T-cell (primary cell): ENCODE data around the gene MEI4. TPM values are rescaled to one million over a fixed set of nuclear protein-coding genes. Genes with fewer than 3 reads are reported as not detected.
"Not testable (repeated sequence)": the region's sequence is repeated elsewhere in the genome, so short reads cannot be mapped to it uniquely, and the experiment has no call there.

Experiments used
- ATAC-seq, 4 experiments: fragments of 200-7000 bp in 3 of 4; fragments of 150-1000 bp in 1 of 4; cut with Tn5 transposase; replicated peaks in 1 of 4; 1 replicate in 3 of 4; 2 replicates in 1 of 4; pipeline ENCODE4 v1.10.0; 2021; ENCODE audit warnings: moderate library complexity in 3 of 4, mild to moderate bottlenecking in 2 of 4, moderate number of reproducible peaks in 1 of 4
- CTCF ChIA-PET, 2 donors: fragments of 300-600 bp; sonication (Branson Sonifier 250); formaldehyde crosslinking; loops; one replicate each; lab custom pipeline; 2022; ENCODE audit warnings: antibody characterized with exemption in 2 of 2; lab: Charles Lee
- POLR2A ChIA-PET, 2 donors: fragments of 300-600 bp; sonication (Branson Sonifier 250); formaldehyde crosslinking; loops; one replicate each; lab custom pipeline; 2022; ENCODE audit warnings: antibody characterized with exemption in 2 of 2; lab: Charles Lee
- DNase-seq, 35 experiments: peaks; one replicate each; pipeline versions ENCODE4 v3.0.0 to v3.0.0-alpha.2; 2013 to 2023
- H3K27ac ChIP-seq: one replicate; pipeline ENCODE4 v1.5.1; 2013; ENCODE audit warnings: low read length
- H3K27me3 ChIP-seq, 2 experiments: replicated peaks in 1 of 2; 1 replicate in 1 of 2; 2 replicates in 1 of 2; pipeline versions ENCODE4 v1.6.1 to v1.7.0; 2013; ENCODE audit warnings: low read length in 1 of 2, mixed read lengths in 1 of 2; ENCODE audit not compliant: control insufficient read depth in 2 of 2, insufficient read depth in 2 of 2; ENCODE audit errors: extremely low read depth in 1 of 2
- H3K36me3 ChIP-seq, 2 donors: 1 replicate in 1 of 2; 2 replicates in 1 of 2; pipeline versions ENCODE4 v1.6.1 to v1.7.0; 2013; ENCODE audit warnings: low read length in 1 of 2; ENCODE audit not compliant: control insufficient read depth in 2 of 2, insufficient read depth in 1 of 2; ENCODE audit errors: extremely low read depth in 1 of 2
- H3K4me1 ChIP-seq, 2 experiments: 1 replicate in 1 of 2; 2 replicates in 1 of 2; pipeline versions ENCODE4 v1.6.1 to v1.7.0; 2013; ENCODE audit warnings: low read length in 2 of 2, mixed read lengths in 1 of 2; ENCODE audit not compliant: insufficient read depth in 2 of 2, control insufficient read depth in 1 of 2; ENCODE audit errors: extremely low read depth in 1 of 2
- H3K4me3 ChIP-seq, 2 donors: 1 replicate in 1 of 2; 2 replicates in 1 of 2; pipeline versions ENCODE4 v1.5.1 to v1.7.0; 2013; ENCODE audit warnings: mild to moderate bottlenecking in 2 of 2, low read length in 1 of 2, moderate library complexity in 1 of 2; ENCODE audit not compliant: control insufficient read depth in 1 of 2; ENCODE audit errors: extremely low read depth in 1 of 2
- H3K9me3 ChIP-seq: 2 replicates; pipeline ENCODE4 v1.7.0; 2013
- H3K27ac Mint-ChIP-seq, 2 donors: one replicate each; pipeline ENCODE4 v1.8.0; 2020 to 2021; ENCODE audit warnings: mild to moderate bottlenecking in 2 of 2, mixed read lengths in 2 of 2
- H3K27me3 Mint-ChIP-seq, 2 donors: one replicate each; pipeline ENCODE4 v1.8.0; 2021 to 2022; ENCODE audit warnings: mixed read lengths in 2 of 2
- H3K36me3 Mint-ChIP-seq: one replicate; pipeline ENCODE4 v1.8.0; 2021; ENCODE audit warnings: mixed read lengths
- H3K4me1 Mint-ChIP-seq, 3 donors: one replicate each; pipeline ENCODE4 v1.8.0; 2020 to 2022; ENCODE audit warnings: mixed read lengths in 3 of 3, mild to moderate bottlenecking in 1 of 3
- H3K4me3 Mint-ChIP-seq, 3 donors: one replicate each; pipeline ENCODE4 v1.8.0; 2020 to 2022; ENCODE audit warnings: mild to moderate bottlenecking in 3 of 3, mixed read lengths in 3 of 3, moderate library complexity in 3 of 3
- H3K9me3 Mint-ChIP-seq, 3 donors: one replicate each; pipeline ENCODE4 v1.8.0; 2020 to 2022; ENCODE audit warnings: mixed read lengths in 3 of 3
- WGBS: methylation state at CpG from one replicate; pipeline ENCODE4 v1.1.5; 2013; ENCODE audit warnings: missing lambda C conversion rate; ENCODE audit not compliant: insufficient coverage; 5-methylcytosine and 5-hydroxymethylcytosine counted together
- total RNA-seq, 35 experiments: library from RNA in 6 of 35; stranded (reverse) in 6 of 35; fragments of 120-200 nt in 1 of 35; gene quantifications; one replicate each; pipeline versions ENCODE4 v1.2.1 to v1.2.4 and lab custom pipeline; 2013 to 2026

MEI4 gene
- total RNA-seq, 5 donors from 2014 or later (not counting 1 experiment from before 2014, with no cell fraction given), result not detected

DNA sequence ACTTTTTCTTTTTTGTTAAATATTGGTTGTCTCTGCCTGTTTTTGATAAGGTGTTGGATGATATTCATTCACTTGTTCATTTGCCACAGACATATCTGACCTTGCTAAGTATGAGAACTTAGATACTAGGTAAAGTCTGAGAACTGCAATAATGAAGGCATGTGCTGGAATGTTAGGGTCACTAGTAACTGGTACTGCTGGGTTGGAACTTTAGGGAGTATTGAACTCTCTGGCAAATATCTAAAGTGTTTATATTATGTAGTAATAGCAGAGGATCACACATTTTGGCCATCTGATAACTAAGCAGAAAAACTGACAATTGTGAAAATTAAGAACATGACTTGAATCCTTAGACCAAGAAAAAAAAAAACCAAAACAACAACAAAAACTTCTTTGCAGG, 162.7 kb downstream of the MEI4 start:
- POLR2A ChIA-PET, result no interaction called here
- no peak for DNase-seq
- Mint-ChIP-seq H3K4me1 (no peaks in the 10 kb centered on the region), H3K27ac (no peak overlapping the region), H3K9me3 (peaks cover 2 to 7% (median 4%) of the 10 kb centered on the region in 3 donors), H3K36me3 (no peaks in the 10 kb centered on the region), H3K27me3 (no peaks in the 10 kb centered on the region), H3K4me3 (no peak overlapping the region)
- no peak for ATAC-seq
- CTCF ChIA-PET, result no interaction called here
- Histone ChIP-seq H3K27ac (no peak overlapping the region), H3K4me1 (no peaks in the 10 kb centered on the region), H3K4me3 (no peak overlapping the region), H3K27me3 (no peaks in the 10 kb centered on the region), H3K9me3 (no peaks in the 10 kb centered on the region), H3K36me3 (no peaks in the 10 kb centered on the region)

- H3K27ac Mint-ChIP-seq, result no peak overlapping the region
- no peaks in the 10 kb centered on the region for H3K36me3 Mint-ChIP-seq
- Histone ChIP-seq H3K27ac (no peak overlapping the region), H3K36me3 (no peaks in the 10 kb centered on the region), H3K27me3 (no peaks in the 10 kb centered on the region), H3K4me3 (no peak overlapping the region), H3K4me1 (no peaks in the 10 kb centered on the region), H3K9me3 (no peaks in the 10 kb centered on the region)
- ATAC-seq, result no peak
- no peaks in the 10 kb centered on the region for H3K4me1 Mint-ChIP-seq
- H3K27me3 Mint-ChIP-seq, result no peaks in the 10 kb centered on the region
- 100% methylated on average over 1 of the region's 2 CpGs for WGBS
- DNase-seq, result no peak
- ChIA-PET CTCF (no interaction called here), POLR2A (no interaction called here)
- H3K4me3 Mint-ChIP-seq, result no peak overlapping the region
- H3K9me3 Mint-ChIP-seq, result peaks cover 2 to 7% (median 4%) of the 10 kb centered on the region in 3 donors
Observed at GRCh38 chr6:77816766-77817270, 164.0 kb downstream of the MEI4 start.

- Histone ChIP-seq H3K27me3 (no peaks in the 10 kb centered on the region), H3K4me1 (no peaks in the 10 kb centered on the region), H3K4me3 (no peak overlapping the region), H3K36me3 (no peaks in the 10 kb centered on the region), H3K9me3 (no peaks in the 10 kb centered on the region), H3K27ac (no peak overlapping the region)
- Mint-ChIP-seq H3K4me3 (no peak overlapping the region), H3K4me1 (no peaks in the 10 kb centered on the region), H3K27ac (no peak overlapping the region), H3K36me3 (no peaks in the 10 kb centered on the region), H3K27me3 (no peaks in the 10 kb centered on the region), H3K9me3 (no peaks in the 10 kb centered on the region)
- DNase-seq (no peak), ATAC-seq (no peak)
- ChIA-PET CTCF (no interaction called here), POLR2A (no interaction called here)
- WGBS, result no CpG with 5 or more reads among the region's 2 CpGs
Observed at GRCh38 chr6:77822265-77822664, 169.4 kb downstream of the MEI4 start.

DNA sequence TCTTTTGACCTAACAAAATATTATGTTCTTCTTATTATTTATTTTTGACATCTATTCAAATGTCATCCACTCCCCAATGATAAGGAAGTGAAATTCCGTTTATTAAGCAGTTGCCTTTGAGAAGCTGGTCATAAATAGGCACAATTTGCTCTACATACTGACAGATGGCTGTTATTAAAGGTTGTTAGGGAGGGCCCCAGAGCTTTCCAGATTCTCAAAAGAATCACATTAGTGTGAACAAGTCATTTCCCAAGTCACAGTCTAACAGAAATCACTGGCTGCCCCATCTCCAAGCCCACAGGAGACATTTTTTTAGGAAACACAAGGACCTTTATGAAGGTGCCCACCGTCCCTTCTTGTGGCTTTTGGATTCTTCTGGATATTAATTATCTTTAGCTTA, 172.4 kb downstream of the MEI4 start:
- no peaks in the 10 kb centered on the region for H3K27me3 Mint-ChIP-seq
- no peak for ATAC-seq
- WGBS, result no CpG with 5 or more reads among the region's 2 CpGs
- H3K36me3 Mint-ChIP-seq, result no peaks in the 10 kb centered on the region
- no peak for DNase-seq
- H3K4me1 Mint-ChIP-seq, result no peaks in the 10 kb centered on the region
- ChIA-PET CTCF (no interaction called here), POLR2A (interaction anchor here in 1 of 2 donors (0.6 kb wide), 1 partner anchor 254 kb away, joined by 4 read pairs; no protein-coding TSS in a partner anchor)
- peaks cover 0 to 3% (median 0%) of the 10 kb centered on the region in 3 donors for H3K9me3 Mint-ChIP-seq
- Histone ChIP-seq H3K27me3 (no peaks in the 10 kb centered on the region), H3K36me3 (no peaks in the 10 kb centered on the region), H3K27ac (no peak overlapping the region), H3K4me3 (no peak overlapping the region), H3K9me3 (no peaks in the 10 kb centered on the region), H3K4me1 (no peaks in the 10 kb centered on the region)
- no peak overlapping the region for H3K4me3 Mint-ChIP-seq
- no peak overlapping the region for H3K27ac Mint-ChIP-seq

DNA sequence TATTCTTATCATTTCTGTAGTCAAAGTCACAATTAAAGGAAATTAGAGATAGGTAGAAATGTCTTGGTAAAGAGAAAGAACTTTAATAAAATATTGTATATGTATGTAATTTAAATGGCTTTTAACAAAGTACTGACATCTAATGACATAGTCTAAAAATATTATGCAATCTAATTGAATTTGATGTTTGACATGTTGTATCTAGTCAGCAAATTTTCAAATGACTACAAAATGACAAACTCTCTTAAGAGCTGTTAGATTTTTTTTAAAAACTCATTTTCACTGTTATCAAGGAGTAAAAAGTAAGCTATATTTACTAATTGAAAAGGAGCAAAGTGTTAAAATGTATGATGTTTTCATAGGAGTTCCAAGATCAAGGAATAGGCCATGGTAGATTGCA, 176.9 kb downstream of the MEI4 start:
- H3K4me3 Mint-ChIP-seq, result no peak overlapping the region
- H3K9me3 Mint-ChIP-seq, result peaks cover 0 to 5% (median 3%) of the 10 kb centered on the region in 3 donors
- no peaks in the 10 kb centered on the region for H3K27me3 Mint-ChIP-seq
- Histone ChIP-seq H3K36me3 (no peaks in the 10 kb centered on the region), H3K27me3 (no peaks in the 10 kb centered on the region), H3K27ac (no peak overlapping the region), H3K4me1 (no peaks in the 10 kb centered on the region), H3K9me3 (no peaks in the 10 kb centered on the region), H3K4me3 (no peak overlapping the region)
- POLR2A ChIA-PET, result no interaction called here
- no peaks in the 10 kb centered on the region for H3K36me3 Mint-ChIP-seq
- DNase-seq (no peak), ATAC-seq (no peak)
- no peak overlapping the region for H3K27ac Mint-ChIP-seq
- H3K4me1 Mint-ChIP-seq, result no peaks in the 10 kb centered on the region
- CTCF ChIA-PET, result no interaction called here

GRCh38 chr6:77833749-77834148, 180.9 kb downstream of the MEI4 start:
- ATAC-seq, H3K36me3 ChIP-seq, CTCF ChIA-PET, H3K4me1 Mint-ChIP-seq, H3K36me3 Mint-ChIP-seq, H3K9me3 Mint-ChIP-seq, DNase-seq, H3K9me3 ChIP-seq, H3K4me3 Mint-ChIP-seq, H3K27me3 ChIP-seq, H3K27me3 Mint-ChIP-seq, H3K27ac ChIP-seq, POLR2A ChIA-PET, H3K4me3 ChIP-seq, H3K4me1 ChIP-seq, H3K27ac Mint-ChIP-seq: not testable (repeated sequence)
- no CpG with 5 or more reads among the region's 2 CpGs for WGBS

GRCh38 chr6:77834591-77834996, 181.8 kb downstream of the MEI4 start:
- H3K27me3 ChIP-seq, result no peaks in the 10 kb centered on the region
- H3K4me3 Mint-ChIP-seq, result no peak overlapping the region
- no peak for ATAC-seq
- H3K4me1 ChIP-seq, result no peaks in the 10 kb centered on the region
- no peaks in the 10 kb centered on the region for H3K27me3 Mint-ChIP-seq
- POLR2A ChIA-PET, result no interaction called here
- H3K9me3 ChIP-seq, result no peaks in the 10 kb centered on the region
- CTCF ChIA-PET, result no interaction called here
- no peak for DNase-seq
- 63% methylated on average over 1 of the region's 4 CpGs for WGBS
- H3K4me3 ChIP-seq, result no peak overlapping the region
- H3K27ac Mint-ChIP-seq, result no peak overlapping the region
- no peak overlapping the region for H3K27ac ChIP-seq
- no peaks in the 10 kb centered on the region for H3K4me1 Mint-ChIP-seq
- H3K36me3 Mint-ChIP-seq, result no peaks in the 10 kb centered on the region
- no peaks in the 10 kb centered on the region for H3K36me3 ChIP-seq
- H3K9me3 Mint-ChIP-seq, result peaks cover 0 to 5% (median 3%) of the 10 kb centered on the region in 3 donors
